HCT116 (cell line): Measurements from ENCODE around the gene TTF1. TPM values are rescaled to one million over a fixed set of nuclear protein-coding genes. Genes with fewer than 3 reads are reported as not detected.

ENCODE experiments used
- ATAC-seq: fragments of 200-7000 bp; cut with Tn5 transposase; 2 replicates; pipeline ENCODE4 v1.9.1; 2020; ENCODE audit warnings: mild to moderate bottlenecking, moderate library complexity
- BruUV-seq: library from RNA; stranded (reverse); fragments of 400-500 nt; replicated peaks from 2 replicates; lab custom pipeline; 2021; lab: Mats Ljungman, UMichigan
- CTCF ChIA-PET: fragments of 300-600 bp; sonication (Branson Sonifier 250); formaldehyde crosslinking; loops from one replicate; lab custom pipeline; 2021; ENCODE audit warnings: antibody characterized with exemption; lab: Charles Lee
- POLR2A ChIA-PET: fragments of 300-600, 350-600 bp; sonication (Branson Sonifier 250); formaldehyde crosslinking; loops from one replicate; lab custom pipeline; 2021; ENCODE audit warnings: antibody characterized with exemption; lab: Charles Lee
- RAD21 ChIA-PET, 2 experiments: fragments of 300-600 bp; sonication (Branson Sonifier 250); formaldehyde crosslinking; loops; one replicate each; lab custom pipeline; 2023; ENCODE audit warnings: low total read pairs in 2 of 2; ENCODE audit not compliant: uncharacterized antibody in 2 of 2, unreplicated experiment in 2 of 2, low non-redundant PET in 1 of 2; lab: Charles Lee
- DNase-seq: peaks from one replicate; pipeline ENCODE4 v3.0.0-alpha.2; 2010; ENCODE audit warnings: low read depth, low spot score
- H2AFZ ChIP-seq: fragments of 200-600 bp; shearing (Covaris generic), sonication (generic); 2 replicates; pipeline ENCODE4 v1.6.1; 2017; ENCODE audit warnings: low read depth, mixed run types, mixed read lengths, antibody characterized with exemption, low read length; ENCODE audit not compliant: poor library complexity, severe bottlenecking
- H3K27ac ChIP-seq: 2 replicates; pipeline ENCODE4 v1.5.1; 2012; ENCODE audit warnings: low read depth, low read length
- H3K27me3 ChIP-seq: fragments of 200-600 bp; sonication (generic); 2 replicates; pipeline ENCODE4 v1.6.1; 2016; ENCODE audit warnings: mixed run types, low read length, mixed read lengths; ENCODE audit not compliant: insufficient read depth
- H3K36me3 ChIP-seq, 2 experiments: fragments of 200-500 bp in 1 of 2; fragments of 200-600 bp in 1 of 2; sonication (Bioruptor generic) in 1 of 2; sonication (generic) in 1 of 2; 2 replicates each; pipeline versions ENCODE4 v1.5.1 to v1.6.1; 2014 to 2016; ENCODE audit warnings: low read length in 2 of 2, inconsistent platforms in 1 of 2, mixed read lengths in 1 of 2, mixed run types in 1 of 2; ENCODE audit not compliant: insufficient read depth in 2 of 2, control insufficient read depth in 1 of 2
- H3K4me1 ChIP-seq, 2 experiments: fragments of 200-600 bp in 1 of 2; sonication (generic) in 1 of 2; 2 replicates each; pipeline versions ENCODE4 v1.5.1 to v1.6.1; 2012 to 2017; ENCODE audit warnings: low read length in 2 of 2, inconsistent platforms in 1 of 2, mild to moderate bottlenecking in 1 of 2, mixed read lengths in 1 of 2, mixed run types in 1 of 2, moderate library complexity in 1 of 2; ENCODE audit not compliant: insufficient read depth in 2 of 2, control insufficient read depth in 1 of 2
- H3K4me2 ChIP-seq: fragments of 200-600 bp; sonication (generic); 2 replicates; pipeline ENCODE4 v1.6.1; 2017; ENCODE audit warnings: mixed run types, low read length, mixed read lengths
- H3K4me3 ChIP-seq, 2 experiments: fragments of 200-600 bp in 1 of 2; sonication (generic) in 1 of 2; replicated peaks in 1 of 2; 2 replicates each; pipeline ENCODE4 v1.5.1; 2011 to 2016; ENCODE audit warnings: low read length in 2 of 2, control low read depth in 1 of 2, low read depth in 1 of 2, mild to moderate bottlenecking in 1 of 2, mixed read lengths in 1 of 2, mixed run types in 1 of 2
- H3K79me2 ChIP-seq: fragments of 200-600 bp; sonication (generic); 2 replicates; pipeline ENCODE4 v1.6.1; 2017; ENCODE audit warnings: mild to moderate bottlenecking, mixed run types, low read length, moderate library complexity, mixed read lengths; ENCODE audit not compliant: insufficient read depth
- H3K9ac ChIP-seq: fragments of 200-600 bp; sonication (generic); 2 replicates; pipeline ENCODE4 v1.6.1; 2016; ENCODE audit warnings: low read length, mixed read lengths
- H3K9me2 ChIP-seq: fragments of 200-600 bp; sonication (generic), shearing (Covaris generic); 2 replicates; pipeline ENCODE4 v1.6.1; 2017; ENCODE audit warnings: mixed run types, mild to moderate bottlenecking, moderate library complexity; ENCODE audit not compliant: insufficient read depth
- H3K9me3 ChIP-seq, 2 experiments: fragments of 200-500 bp in 1 of 2; fragments of 200-600 bp in 1 of 2; sonication (Bioruptor generic) in 1 of 2; sonication (generic) in 1 of 2; 2 replicates each; pipeline ENCODE4 v1.6.1; 2014 to 2017; ENCODE audit warnings: low read length in 2 of 2, mixed read lengths in 2 of 2, inconsistent platforms in 1 of 2, low read depth in 1 of 2, mild to moderate bottlenecking in 1 of 2, mixed run types in 1 of 2, moderate library complexity in 1 of 2; ENCODE audit not compliant: control insufficient read depth in 1 of 2, insufficient read depth in 1 of 2
- H4K20me1 ChIP-seq: fragments of 200-600 bp; sonication (generic), shearing (Covaris generic); 2 replicates; pipeline ENCODE4 v1.6.1; 2017; ENCODE audit warnings: mixed run types, mild to moderate bottlenecking, moderate library complexity; ENCODE audit not compliant: insufficient read depth
- ATF3 ChIP-seq: IDR thresholded peaks from 2 replicates; pipeline ENCODE4 v1.6.1; 2012
- CTCF ChIP-seq, 3 experiments: fragments of 200-600 bp in 1 of 3; sonication (generic) in 1 of 3; IDR thresholded peaks in 2 of 3; conservative IDR thresholded peaks in 1 of 3; 2 replicates each; pipeline ENCODE4 v1.5.1; 2012 to 2017; ENCODE audit warnings: low read depth in 2 of 3, low read length in 2 of 3, antibody characterized with exemption in 1 of 3, borderline replicate concordance in 1 of 3, control low read depth in 1 of 3, mild to moderate bottlenecking in 1 of 3, mixed read lengths in 1 of 3, mixed run types in 1 of 3, moderate library complexity in 1 of 3; ENCODE audit not compliant: insufficient read depth in 1 of 3
- EGR1 ChIP-seq: IDR thresholded peaks from 2 replicates; pipeline ENCODE4 v1.6.1; 2012; ENCODE audit warnings: low read depth
- EZH2 ChIP-seq: fragments of 200-600 bp; sonication (generic); IDR thresholded peaks from 2 replicates; pipeline ENCODE4 v1.6.1; 2017; ENCODE audit warnings: antibody characterized with exemption, mixed run types
- EZH2phosphoT487 ChIP-seq: fragments of 200-600 bp; IDR thresholded peaks from 2 replicates; pipeline ENCODE4 v1.6.1; 2018; ENCODE audit warnings: antibody characterized with exemption, borderline replicate concordance
- FOSL1 ChIP-seq: IDR thresholded peaks from 2 replicates; pipeline ENCODE4 v1.6.1; 2012; ENCODE audit warnings: low read depth
- POLR2AphosphoS5 ChIP-seq: IDR thresholded peaks from 2 replicates; pipeline ENCODE4 v1.6.1; 2011; ENCODE audit warnings: mild to moderate bottlenecking, low read depth, low read length, moderate library complexity
- RAD21 ChIP-seq: IDR thresholded peaks from 2 replicates; pipeline ENCODE4 v1.6.1; 2012; ENCODE audit warnings: low read depth, mild to moderate bottlenecking
- REST ChIP-seq: IDR thresholded peaks from 2 replicates; pipeline ENCODE4 v1.6.1; 2012; ENCODE audit warnings: low read depth
- SRF ChIP-seq: IDR thresholded peaks from 2 replicates; pipeline ENCODE4 v1.6.1; 2012; ENCODE audit warnings: low read depth
- ZBTB33 ChIP-seq: IDR thresholded peaks from 2 replicates; pipeline ENCODE4 v1.6.1; 2011; ENCODE audit warnings: mild to moderate bottlenecking, low read length, moderate library complexity; ENCODE audit not compliant: insufficient replicate concordance; ENCODE audit errors: extremely low read depth
- ZNF274 ChIP-seq: fragments of 200-500 bp; sonication (Bioruptor generic); IDR thresholded peaks from 2 replicates; pipeline ENCODE4 v1.6.1; 2014; ENCODE audit warnings: mild to moderate bottlenecking, low read depth, low read length, inconsistent platforms
- intact Hi-C: fragments of 100-400 bp; cut with micrococcal nuclease; formaldehyde crosslinking; loops from 2 replicates; pipeline ENCODE4 v1.10.0; 2022
- total RNA-seq: library from RNA; stranded (reverse); gene quantifications from one replicate; pipeline ENCODE4 v1.2.1, GENCODE V29; 2021; ENCODE audit not compliant: unreplicated experiment

Gene TTF1
- total RNA-seq, 1 experiment from 2014 or later, result 14.5 TPM

GRCh38 chr9:132334364-132334763 is 72.3 kb downstream of the TTF1 start:
- ChIA-PET POLR2A (no interaction called here), CTCF (no interaction called here), RAD21 (no interaction called here)
- Histone ChIP-seq H3K27me3 (no peaks in the 10 kb centered on the region), H3K4me1 (no peaks in the 10 kb centered on the region), H3K9me2 (no peaks in the 10 kb centered on the region), H2AFZ (no peak overlapping the region), H3K36me3 (peaks cover 49 to 51% of the 10 kb centered on the region in 2 experiments), H3K79me2 (0 out of 2 replicates have a peak, but pooled peaks cover 3% of the 10 kb centered on the region), H3K27ac (no peak overlapping the region), H4K20me1 (no peaks in the 10 kb centered on the region), H3K9ac (no peak overlapping the region), H3K9me3 (no peaks in the 10 kb centered on the region), H3K4me2 (no peak overlapping the region), H3K4me3 (no peak overlapping the region)
- no TSS peak for BruUV-seq
- DNase-seq (no peak), ATAC-seq (no peak)
- intact Hi-C loops, result no loop called here
- TF ChIP-seq REST, result no peak
- no peak for TF ChIP-seq ZNF274

GRCh38 chr9:132333556-132333955 is 73.1 kb downstream of the TTF1 start:
- H2AFZ ChIP-seq, result no peak overlapping the region
- no peaks in the 10 kb centered on the region for H3K4me1 ChIP-seq
- no peak for DNase-seq
- intact Hi-C loops, result no loop called here
- ChIA-PET CTCF (no interaction called here), POLR2A (no interaction called here), RAD21 (no interaction called here)
- H3K79me2 ChIP-seq, result 0 out of 2 replicates have a peak, but pooled peaks cover 3% of the 10 kb centered on the region
- no peak overlapping the region for H3K9ac ChIP-seq
- H3K27me3 ChIP-seq, result no peaks in the 10 kb centered on the region
- no peaks in the 10 kb centered on the region for H3K9me2 ChIP-seq
- no peaks in the 10 kb centered on the region for H4K20me1 ChIP-seq
- no peak for ATAC-seq
- no peak overlapping the region for H3K27ac ChIP-seq
- H3K4me3 ChIP-seq, result no peak overlapping the region
- peaks cover 53 to 59% of the 10 kb centered on the region in 2 experiments for H3K36me3 ChIP-seq
- BruUV-seq, result no TSS peak
- no peaks in the 10 kb centered on the region for H3K9me3 ChIP-seq
- H3K4me2 ChIP-seq, result no peak overlapping the region
- no peak for TF ChIP-seq POLR2AphosphoS5
- TF ChIP-seq ATF3, result no peak
- no peak for TF ChIP-seq EZH2
- TF ChIP-seq SRF, result no peak
- no peak for TF ChIP-seq EGR1
- TF ChIP-seq ZBTB33, result no peak
- TF ChIP-seq CTCF (IDR thresholded peaks at IDR 0.05 in 2 of 3, conservative IDR thresholded peaks at IDR 0.05 in 1 of 3; ENCODE audit: borderline replicate concordance in 1 of 3, insufficient read depth in 1 of 3, low read depth in 2 of 3, low read length in 2 of 3), result no peak
- TF ChIP-seq RAD21, result no peak
- no peak for TF ChIP-seq FOSL1
- no peak for TF ChIP-seq EZH2phosphoT487
